MM.1S (cell line): ENCODE results near the gene MEGF6.

Experiments used
- EZH2 ChIP-seq: fragments of 300-600 bp; sonication (generic); optimal IDR thresholded peaks from 2 replicates; pipeline ENCODE3; 2017; ENCODE audit warnings: low read depth, mild to moderate bottlenecking, antibody characterized with exemption, low read length, mixed read lengths
- TF ChIP-seq, protein P1 (sequence below): fragments of 300-600 bp; sonication (generic); IDR thresholded peaks from 2 replicates; pipeline ENCODE4 v1.5.1; 2016; ENCODE audit warnings: antibody characterized with exemption, low read length, mixed read lengths

DNA sequence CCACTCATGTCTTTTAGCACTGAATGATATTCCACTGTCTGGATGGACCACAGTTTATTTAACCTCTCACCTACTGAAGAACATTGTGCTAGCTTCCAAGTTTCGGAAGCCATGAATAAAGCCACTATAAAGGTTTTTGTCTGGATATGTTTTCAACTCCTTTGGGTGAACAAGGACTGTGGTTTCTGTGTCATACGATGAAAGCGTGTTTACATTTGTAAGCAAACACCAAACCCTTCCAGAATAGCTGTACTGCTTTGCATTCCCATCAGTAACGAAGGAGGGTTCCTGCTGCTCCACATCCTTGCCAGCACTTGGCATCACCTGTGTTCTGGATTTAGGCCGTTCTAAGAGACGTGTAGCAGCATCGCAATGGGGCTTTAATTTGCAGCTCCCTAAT is 167.5 kb downstream of the MEGF6 start:
- TF ChIP-seq, protein P1, sequence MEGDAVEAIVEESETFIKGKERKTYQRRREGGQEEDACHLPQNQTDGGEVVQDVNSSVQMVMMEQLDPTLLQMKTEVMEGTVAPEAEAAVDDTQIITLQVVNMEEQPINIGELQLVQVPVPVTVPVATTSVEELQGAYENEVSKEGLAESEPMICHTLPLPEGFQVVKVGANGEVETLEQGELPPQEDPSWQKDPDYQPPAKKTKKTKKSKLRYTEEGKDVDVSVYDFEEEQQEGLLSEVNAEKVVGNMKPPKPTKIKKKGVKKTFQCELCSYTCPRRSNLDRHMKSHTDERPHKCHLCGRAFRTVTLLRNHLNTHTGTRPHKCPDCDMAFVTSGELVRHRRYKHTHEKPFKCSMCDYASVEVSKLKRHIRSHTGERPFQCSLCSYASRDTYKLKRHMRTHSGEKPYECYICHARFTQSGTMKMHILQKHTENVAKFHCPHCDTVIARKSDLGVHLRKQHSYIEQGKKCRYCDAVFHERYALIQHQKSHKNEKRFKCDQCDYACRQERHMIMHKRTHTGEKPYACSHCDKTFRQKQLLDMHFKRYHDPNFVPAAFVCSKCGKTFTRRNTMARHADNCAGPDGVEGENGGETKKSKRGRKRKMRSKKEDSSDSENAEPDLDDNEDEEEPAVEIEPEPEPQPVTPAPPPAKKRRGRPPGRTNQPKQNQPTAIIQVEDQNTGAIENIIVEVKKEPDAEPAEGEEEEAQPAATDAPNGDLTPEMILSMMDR = no peak
- TF ChIP-seq EZH2 = no peak
